Subcutaneous abdominal adipose tissue (tissue), 5 donors: Measurements from ENCODE around the gene FDX2.
A peak's percentile ranks its signal among the peaks of the same experiment; 100 is the strongest.

ENCODE experiments used
- H3K27ac ChIP-seq: one replicate; pipeline ENCODE4 v1.7.0; 2013; ENCODE audit warnings: low read depth, mild to moderate bottlenecking, inconsistent platforms, low read length, moderate library complexity
- H3K27me3 ChIP-seq, 5 donors: one replicate each; pipeline ENCODE4 v1.7.0; 2013; ENCODE audit warnings: low read length in 5 of 5, inconsistent platforms in 1 of 5; ENCODE audit not compliant: control insufficient read depth in 5 of 5, insufficient read depth in 4 of 5
- H3K36me3 ChIP-seq, 5 donors: one replicate each; pipeline ENCODE4 v1.7.0; 2013; ENCODE audit warnings: low read length in 5 of 5; ENCODE audit not compliant: control insufficient read depth in 5 of 5, insufficient read depth in 5 of 5
- H3K4me1 ChIP-seq, 5 donors: one replicate each; pipeline ENCODE4 v1.7.0; 2013; ENCODE audit warnings: low read length in 5 of 5, mild to moderate bottlenecking in 3 of 5, moderate library complexity in 1 of 5; ENCODE audit not compliant: control insufficient read depth in 5 of 5, insufficient read depth in 5 of 5
- H3K4me3 ChIP-seq, 5 donors: one replicate each; pipeline ENCODE4 v1.7.0; 2013; ENCODE audit warnings: low read length in 5 of 5, low read depth in 1 of 5
- H3K9ac ChIP-seq, 5 donors: one replicate each; pipeline ENCODE4 v1.7.0; 2013; ENCODE audit warnings: low read length in 5 of 5, mild to moderate bottlenecking in 4 of 5, moderate library complexity in 3 of 5
- H3K9me3 ChIP-seq, 5 donors: one replicate each; pipeline ENCODE4 v1.7.0; 2013; ENCODE audit warnings: low read length in 5 of 5; ENCODE audit not compliant: control insufficient read depth in 5 of 5
- donor health status: healthy.
- donor health status: healthy.
- donor health status: healthy.
- donor health status: healthy.
- donor health status: healthy.

FDX2 gene

DNA sequence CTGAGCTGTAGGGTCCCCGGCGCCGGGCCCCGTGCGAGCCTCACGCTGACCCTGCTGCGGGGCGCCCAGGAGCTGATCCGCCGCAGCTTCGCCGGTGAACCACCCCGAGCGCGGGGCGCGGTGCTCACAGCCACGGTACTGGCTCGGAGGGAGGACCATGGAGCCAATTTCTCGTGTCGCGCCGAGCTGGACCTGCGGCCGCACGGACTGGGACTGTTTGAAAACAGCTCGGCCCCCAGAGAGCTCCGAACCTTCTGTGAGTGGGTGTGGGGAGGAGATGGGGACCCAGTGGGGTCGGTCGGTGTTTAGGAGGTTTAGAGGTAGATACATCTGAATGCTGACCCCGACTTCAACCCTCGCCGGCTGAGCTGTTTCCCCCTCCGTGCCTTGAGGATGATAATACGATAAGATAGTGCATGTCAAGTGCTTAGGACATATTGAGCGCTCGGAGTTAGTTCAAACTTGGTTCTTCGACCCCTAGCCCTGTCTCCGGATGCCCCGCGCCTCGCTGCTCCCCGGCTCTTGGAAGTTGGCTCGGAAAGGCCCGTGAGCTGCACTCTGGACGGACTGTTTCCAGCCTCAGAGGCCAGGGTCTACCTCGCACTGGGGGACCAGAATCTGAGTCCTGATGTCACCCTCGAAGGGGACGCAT, 24.1 kb downstream of the FDX2 start:
- Histone ChIP-seq H3K36me3 (no peaks in the 10 kb centered on the region), H3K9ac (peak overlapping the region in 2 of 5 donors; percentile 30 to 41), H3K27me3 (peaks cover 60 to 91% (median 80%) of the 10 kb centered on the region in 5 donors), H3K9me3 (no peaks in the 10 kb centered on the region), H3K27ac (no peak overlapping the region), H3K4me1 (peaks cover 2 to 84% (median 65%) of the 10 kb centered on the region in 5 donors), H3K4me3 (peak overlapping the region in 4 of 5 donors; percentile 32 to 66 (median 52))

DNA sequence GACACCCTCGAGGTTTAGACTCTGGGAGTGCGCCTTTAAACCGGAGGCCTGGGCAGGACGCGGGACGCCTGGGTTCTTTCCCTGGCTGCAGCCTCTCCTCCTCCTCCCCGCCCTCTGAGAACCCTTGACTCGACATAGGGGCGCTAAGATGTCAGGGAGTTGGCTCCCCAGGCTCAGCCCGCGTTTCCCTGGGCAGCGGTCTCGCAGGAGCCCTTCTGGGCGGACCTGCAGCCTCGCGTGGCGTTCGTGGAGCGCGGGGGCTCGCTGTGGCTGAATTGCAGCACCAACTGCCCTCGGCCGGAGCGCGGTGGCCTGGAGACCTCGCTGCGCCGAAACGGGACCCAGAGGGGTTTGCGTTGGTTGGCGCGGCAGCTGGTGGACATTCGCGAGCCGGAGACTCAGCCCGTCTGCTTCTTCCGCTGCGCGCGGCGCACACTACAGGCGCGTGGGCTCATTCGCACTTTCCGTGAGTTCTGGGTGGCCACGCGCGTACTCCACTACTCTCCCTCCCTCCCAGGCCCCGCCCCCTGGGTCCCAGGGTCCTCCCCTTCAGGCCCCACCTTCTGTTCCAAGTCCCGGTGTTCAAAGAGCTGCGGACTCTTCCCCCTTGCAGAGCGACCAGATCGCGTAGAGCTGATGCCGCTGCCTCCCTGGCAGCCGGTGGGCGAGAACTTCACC, 24.8 kb downstream of the FDX2 start:
- peak overlapping the region in 2 of 5 donors; percentile 41 to 45 for H3K9ac ChIP-seq
- peak overlapping the region in 4 of 5 donors; percentile 32 to 66 (median 52) for H3K4me3 ChIP-seq
- peaks cover 0 to 3% (median 0%) of the 10 kb centered on the region in 5 donors for H3K36me3 ChIP-seq
- no peaks in the 10 kb centered on the region for H3K9me3 ChIP-seq
- H3K27ac ChIP-seq = no peak overlapping the region
- peaks cover 53 to 93% (median 77%) of the 10 kb centered on the region in 5 donors for H3K27me3 ChIP-seq
- peaks cover 2 to 88% (median 70%) of the 10 kb centered on the region in 5 donors for H3K4me1 ChIP-seq

DNA sequence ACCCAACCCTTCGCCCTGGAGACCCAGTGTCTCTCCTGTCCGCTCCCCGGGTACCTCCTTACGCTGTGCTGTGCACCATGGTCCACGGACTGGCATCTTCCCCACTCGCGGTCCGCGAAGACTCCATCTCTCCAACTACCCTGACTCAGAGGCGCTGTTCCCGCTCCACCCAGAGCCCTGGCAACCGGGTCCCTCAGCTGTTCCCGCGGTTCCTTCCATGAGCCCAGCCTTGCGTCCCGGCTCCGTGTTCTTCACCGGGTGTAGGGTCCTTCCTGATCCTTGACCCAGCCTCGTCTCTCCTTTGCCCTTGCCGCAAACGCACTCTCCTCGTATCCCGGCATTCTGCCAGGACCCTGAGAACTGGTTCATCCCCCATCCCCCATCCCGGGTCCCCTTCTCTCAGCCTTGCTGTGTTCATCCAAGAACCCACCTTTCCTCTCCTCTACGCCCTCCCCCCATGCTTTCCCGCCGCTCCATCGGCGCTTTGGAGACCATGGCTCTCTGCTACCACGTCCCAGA, 25.4 kb downstream of the FDX2 start:
- H3K27ac ChIP-seq = no peak overlapping the region
- H3K27me3 ChIP-seq = peaks cover 49 to 88% (median 71%) of the 10 kb centered on the region in 5 donors
- H3K9me3 ChIP-seq = no peaks in the 10 kb centered on the region
- H3K4me3 ChIP-seq = peak overlapping the region in 3 of 5 donors; percentile 51 to 66 (median 52)
- peaks cover 0 to 9% (median 4%) of the 10 kb centered on the region in 5 donors for H3K36me3 ChIP-seq
- peak overlapping the region in 1 of 5 donors; percentile 45 for H3K9ac ChIP-seq
- peaks cover 4 to 88% (median 66%) of the 10 kb centered on the region in 5 donors for H3K4me1 ChIP-seq

DNA sequence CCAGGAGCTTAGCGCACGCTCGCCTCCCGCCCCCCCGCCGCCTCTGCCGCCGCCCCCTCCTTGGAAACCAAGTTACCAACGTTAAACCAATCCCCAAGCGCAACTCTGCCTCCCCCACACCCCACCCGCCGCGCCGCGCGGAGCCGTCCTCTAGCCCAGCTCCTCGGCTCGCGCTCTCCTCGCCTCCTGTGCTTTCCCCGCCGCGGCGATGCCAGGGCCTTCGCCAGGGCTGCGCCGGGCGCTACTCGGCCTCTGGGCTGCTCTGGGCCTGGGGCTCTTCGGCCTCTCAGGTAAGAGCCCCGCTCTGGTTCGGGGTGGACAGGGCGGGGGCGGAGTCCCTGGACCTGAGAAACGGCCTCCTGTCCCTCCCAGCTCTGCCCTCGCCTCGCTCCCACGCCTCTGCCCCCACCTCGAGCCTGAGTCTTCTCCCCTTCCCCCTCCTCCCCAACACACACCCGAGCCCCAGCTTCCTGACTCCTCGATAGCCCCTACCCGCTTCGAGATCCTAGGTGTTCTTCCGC, 25.9 kb downstream of the FDX2 start, which contains the start of gene ICAM5:
Gene ICAM5, plus strand, starts transcription at position 117 of the 521 bp plus-strand sequence. Its CDS starts 92 bp downstream, at position 209.
- Histone ChIP-seq H3K9ac (peak within 1 kb of the TSS in 1 of 5 donors; percentile 45), H3K9me3 (no peaks in the 10 kb centered on the region), H3K27ac (no peak within 1 kb of the TSS), H3K4me1 (peaks cover 5 to 88% (median 61%) of the 10 kb centered on the region in 5 donors), H3K36me3 (peaks cover 0 to 14% (median 9%) of the 10 kb centered on the region in 5 donors), H3K4me3 (peak within 1 kb of the TSS in 3 of 5 donors; percentile 51 to 66 (median 52)), H3K27me3 (peaks cover 49 to 83% (median 66%) of the 10 kb centered on the region in 5 donors)

DNA sequence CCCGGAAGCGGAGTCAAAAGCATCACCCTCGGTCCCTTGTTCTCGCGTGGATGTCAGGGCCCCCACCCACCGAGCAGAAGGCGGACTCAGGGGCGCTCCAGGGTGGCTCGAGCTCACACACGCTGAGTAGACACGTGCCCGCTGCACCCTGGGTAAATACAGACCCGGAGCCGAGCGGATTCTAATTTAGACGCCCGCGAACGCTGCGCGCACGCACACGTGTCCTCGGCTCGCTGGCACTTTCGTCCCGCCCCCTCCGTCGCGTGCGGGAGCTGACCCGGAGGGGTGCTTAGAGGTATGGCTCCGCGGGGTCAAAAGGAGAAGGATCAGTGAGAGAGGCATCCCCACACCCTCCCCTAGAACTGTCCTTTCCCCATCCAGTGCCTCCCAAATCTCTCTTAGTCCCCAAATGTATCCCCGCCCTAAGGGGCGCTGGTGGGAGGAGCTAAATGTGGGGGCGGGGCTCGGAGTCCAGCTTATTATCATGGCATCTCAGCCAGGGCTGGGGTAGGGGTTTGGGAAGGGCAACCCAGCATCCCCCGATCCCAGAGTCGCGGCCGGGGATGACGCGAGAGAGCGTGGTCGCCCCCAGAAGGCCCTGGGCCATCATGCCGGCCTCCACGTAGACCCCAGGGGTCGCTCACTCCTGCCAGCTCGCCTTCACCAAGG, 26.5 kb downstream of the FDX2 start:
- H3K9ac ChIP-seq = peak overlapping the region in 1 of 5 donors; percentile 39
- no peaks in the 10 kb centered on the region for H3K9me3 ChIP-seq
- H3K4me3 ChIP-seq = peak overlapping the region in 3 of 5 donors; percentile 29 to 66 (median 43)
- H3K36me3 ChIP-seq = peaks cover 0 to 20% (median 15%) of the 10 kb centered on the region in 5 donors
- H3K27ac ChIP-seq = no peak overlapping the region
- peaks cover 47 to 77% (median 62%) of the 10 kb centered on the region in 5 donors for H3K27me3 ChIP-seq
- peaks cover 5 to 86% (median 61%) of the 10 kb centered on the region in 5 donors for H3K4me1 ChIP-seq

DNA sequence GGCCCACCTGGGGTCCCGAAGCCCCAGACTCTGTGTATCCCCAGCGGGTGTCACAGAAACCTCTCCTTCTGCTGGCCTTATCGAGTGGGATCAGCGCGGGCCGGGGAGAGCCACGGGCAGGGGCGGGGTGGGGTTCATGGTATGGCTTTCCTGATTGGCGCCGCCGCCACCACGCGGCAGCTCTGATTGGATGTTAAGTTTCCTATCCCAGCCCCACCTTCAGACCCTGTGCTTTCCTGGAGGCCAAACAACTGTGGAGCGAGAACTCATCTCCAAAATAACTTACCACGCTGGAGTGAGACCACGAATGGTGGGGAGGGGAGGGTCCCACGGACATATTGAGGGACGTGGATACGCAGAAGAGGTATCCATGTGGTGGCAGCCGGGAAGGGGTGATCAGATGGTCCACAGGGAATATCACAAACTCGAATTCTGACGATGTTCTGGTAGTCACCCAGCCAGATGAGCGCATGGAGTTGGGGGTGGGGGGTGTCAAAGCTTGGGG, 27.1 kb downstream of the FDX2 start:
- Histone ChIP-seq H3K27me3 (peaks cover 43 to 71% (median 56%) of the 10 kb centered on the region in 5 donors), H3K36me3 (peaks cover 0 to 26% (median 21%) of the 10 kb centered on the region in 5 donors), H3K9me3 (no peaks in the 10 kb centered on the region), H3K4me3 (peak overlapping the region in 3 of 5 donors; percentile 29 to 66 (median 43)), H3K4me1 (peaks cover 5 to 85% (median 61%) of the 10 kb centered on the region in 5 donors), H3K9ac (no peak overlapping the region), H3K27ac (no peak overlapping the region)

DNA sequence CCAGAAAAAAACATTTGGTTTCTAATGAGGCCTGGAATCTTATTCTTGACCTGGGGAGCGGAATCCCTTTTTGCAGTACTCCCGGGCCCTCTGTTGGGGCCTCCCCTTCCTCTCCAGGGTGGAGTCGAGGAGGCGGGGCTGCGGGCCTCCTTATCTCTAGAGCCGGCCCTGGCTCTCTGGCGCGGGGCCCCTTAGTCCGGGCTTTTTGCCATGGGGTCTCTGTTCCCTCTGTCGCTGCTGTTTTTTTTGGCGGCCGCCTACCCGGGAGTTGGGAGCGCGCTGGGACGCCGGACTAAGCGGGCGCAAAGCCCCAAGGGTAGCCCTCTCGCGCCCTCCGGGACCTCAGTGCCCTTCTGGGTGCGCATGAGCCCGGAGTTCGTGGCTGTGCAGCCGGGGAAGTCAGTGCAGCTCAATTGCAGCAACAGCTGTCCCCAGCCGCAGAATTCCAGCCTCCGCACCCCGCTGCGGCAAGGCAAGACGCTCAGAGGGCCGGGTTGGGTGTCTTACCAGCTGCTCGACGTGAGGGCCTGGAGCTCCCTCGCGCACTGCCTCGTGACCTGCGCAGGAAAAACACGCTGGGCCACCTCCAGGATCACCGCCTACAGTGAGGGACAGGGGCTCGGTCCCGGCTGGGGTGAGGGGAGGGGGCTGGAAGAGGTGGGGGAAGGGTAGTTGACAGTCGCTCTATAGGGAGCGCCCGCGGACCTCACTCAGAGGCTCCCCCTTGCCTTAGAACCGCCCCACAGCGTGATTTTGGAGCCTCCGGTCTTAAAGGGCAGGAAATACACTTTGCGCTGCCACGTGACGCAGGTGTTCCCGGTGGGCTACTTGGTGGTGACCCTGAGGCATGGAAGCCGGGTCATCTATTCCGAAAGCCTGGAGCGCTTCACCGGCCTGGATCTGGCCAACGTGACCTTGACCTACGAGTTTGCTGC, 28.7 kb downstream of the FDX2 start, which contains the start of gene ICAM4:
Gene ICAM4, plus strand, starts transcription at position 153 of the 935 bp plus-strand sequence. Its CDS starts 58 bp downstream, at position 211.
- no peak within 1 kb of the TSS for H3K27ac ChIP-seq
- no peak within 1 kb of the TSS for H3K9ac ChIP-seq
- peaks cover 5 to 68% (median 51%) of the 10 kb centered on the region in 5 donors for H3K4me1 ChIP-seq
- H3K9me3 ChIP-seq = no peaks in the 10 kb centered on the region
- H3K27me3 ChIP-seq = peaks cover 32 to 54% (median 41%) of the 10 kb centered on the region in 5 donors
- peak within 1 kb of the TSS in 3 of 5 donors; percentile 22 to 32 (median 26) for H3K4me3 ChIP-seq
- H3K36me3 ChIP-seq = peaks cover 0 to 36% (median 28%) of the 10 kb centered on the region in 5 donors

DNA sequence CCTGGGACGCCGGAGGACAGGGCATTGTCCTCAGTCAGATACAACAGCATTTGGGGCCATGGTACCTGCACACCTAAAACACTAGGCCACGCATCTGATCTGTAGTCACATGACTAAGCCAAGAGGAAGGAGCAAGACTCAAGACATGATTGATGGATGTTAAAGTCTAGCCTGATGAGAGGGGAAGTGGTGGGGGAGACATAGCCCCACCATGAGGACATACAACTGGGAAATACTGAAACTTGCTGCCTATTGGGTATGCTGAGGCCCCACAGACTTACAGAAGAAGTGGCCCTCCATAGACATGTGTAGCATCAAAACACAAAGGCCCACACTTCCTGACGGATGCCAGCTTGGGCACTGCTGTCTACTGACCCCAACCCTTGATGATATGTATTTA, 30.4 kb downstream of the FDX2 start:
- Histone ChIP-seq H3K9me3 (no peaks in the 10 kb centered on the region), H3K27ac (no peak overlapping the region), H3K4me3 (no peak overlapping the region), H3K27me3 (peaks cover 19 to 38% (median 29%) of the 10 kb centered on the region in 5 donors), H3K36me3 (peaks cover 0 to 46% (median 28%) of the 10 kb centered on the region in 5 donors), H3K9ac (no peak overlapping the region), H3K4me1 (peaks cover 3 to 51% (median 34%) of the 10 kb centered on the region in 5 donors)
